ENCODE results near the gene WDR74. TPM values are rescaled to one million over a fixed set of nuclear protein-coding genes. Genes with fewer than 3 reads are reported as not detected.

WDR74 gene
- total and polyA plus RNA-seq, 2 of the 13 experiments (the other 11 are each of a cell fraction or from before 2014, with no cell fraction given): 77.0 to 83.3 TPM

DNA sequence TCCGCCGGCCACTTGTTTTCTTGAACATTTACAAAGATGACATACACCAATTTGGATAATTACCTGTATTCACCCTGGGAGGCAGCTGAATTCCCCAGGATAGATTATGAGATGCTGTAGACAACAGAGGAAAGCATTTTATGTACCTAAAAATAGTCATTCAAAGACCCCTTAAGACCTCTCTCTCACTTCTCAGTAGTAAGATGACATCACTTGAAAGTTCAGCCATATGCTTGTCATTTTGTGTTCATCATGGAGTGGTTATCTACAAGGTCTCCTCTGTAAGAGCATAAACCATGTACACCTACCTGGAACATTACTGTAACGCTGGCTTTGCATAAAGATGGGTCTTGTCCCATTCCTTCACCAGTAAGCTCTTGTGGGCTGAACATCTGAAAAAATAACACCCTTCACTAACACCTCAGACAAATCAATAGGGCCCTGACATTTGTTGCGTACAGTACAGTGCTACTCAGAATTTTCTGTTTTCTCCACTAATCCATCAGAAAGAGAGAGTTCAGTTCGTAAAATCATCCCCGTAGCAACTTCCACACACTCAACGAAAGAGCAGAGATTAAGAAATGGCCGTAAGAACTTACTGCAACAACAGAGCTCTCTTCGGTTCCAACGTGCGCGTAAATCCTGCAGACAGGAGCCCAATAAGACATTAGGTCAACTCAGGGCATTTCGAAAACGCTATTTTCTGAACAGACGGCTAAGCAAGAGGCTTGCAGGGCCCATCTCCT is 15.6 kb upstream of the WDR74 start:
- H3K4me2 ChIP-seq (ENCODE audit: low read depth, low read length): peak overlapping the region; percentile 99
- no peaks in the 10 kb centered on the region for H3K9me3 ChIP-seq (ENCODE audit: low read length)
- peaks cover 75% of the 10 kb centered on the region for H3K4me1 ChIP-seq (ENCODE audit: insufficient read depth, low read length)
- peak overlapping the region; percentile 86 to 96 (median 94) for H3K4me3 ChIP-seq (replicated peaks in 1 of 3; ENCODE audit: insufficient read depth in 1 of 3, low read depth in 2 of 3, low read length in 3 of 3)
- FAIRE-seq (no peak), DNase-seq (ENCODE audit: low spot score) (no peak), ATAC-seq (no peak)
- POLR2A ChIA-PET: interaction anchor here (0.7 to 9.4 kb wide), 27 partner anchors 10 to 263 kb away, joined by 3 to 362 read pairs (median 10); partner anchors contain the start of genes C11orf98, CSKMT, GANAB and HNRNPUL2
- no peak overlapping the region for H2AFZ ChIP-seq (ENCODE audit: low read length)
- WGBS (ENCODE audit: low lambda C conversion rate): 2% methylated on average over 15 of the region's 15 CpGs
- H3K79me2 ChIP-seq (ENCODE audit: insufficient read depth, low read length): peaks cover 59% of the 10 kb centered on the region
- H4K20me1 ChIP-seq (ENCODE audit: insufficient read depth, low read length): peaks cover 37% of the 10 kb centered on the region
- peaks cover 11 to 33% of the 10 kb centered on the region in 2 experiments for H3K36me3 ChIP-seq (replicated peaks in 1 of 2; ENCODE audit: control insufficient read depth in 1 of 2, insufficient read depth in 2 of 2, low read length in 2 of 2)
- H3K9ac ChIP-seq (ENCODE audit: insufficient read depth, low read depth, low read length): peak overlapping the region; percentile 99
- intact Hi-C loops (cut with micrococcal nuclease; ENCODE audit: unreplicated experiment): loop anchor here (1.0 kb wide), 1 partner anchor 29 kb away; no protein-coding TSS in a partner anchor
- H3K27me3 ChIP-seq (ENCODE audit: control insufficient read depth in 1 of 2, insufficient read depth in 2 of 2, low read length in 2 of 2): no peaks in the 10 kb centered on the region; a peak in 1 of 5 replicates
- CTCF ChIA-PET (ENCODE audit: low intra/inter-chr PET ratio, low total read pairs): no interaction called here
- in situ Hi-C loops (cut with HindIII; ENCODE audit: extremely low pct_ligation_motif_present, low pct_unique_long_range_greater_than_20kb): no loop called here
- BruUV-seq (replicated peaks): TSS peak; percentile 69
- H3K27ac ChIP-seq (ENCODE audit: extremely low read length, insufficient read depth, low read length): peak overlapping the region; percentile 90
- TF ChIP-seq POLR2AphosphoS5 (IDR thresholded peaks at IDR 0.05; ENCODE audit: low read depth, low read length) (peak; percentile 16; the same call in 1 of the 2 replicates), PAF1 (CRISPR knock-in tag; IDR thresholded peaks at IDR 0.05) (peak; percentile 11; the same call in 1 of the 2 replicates), ZNF432 (CRISPR knock-in tag; IDR thresholded peaks at IDR 0.05; ENCODE audit: borderline replicate concordance) (no peak), KDM2A (CRISPR knock-in tag; IDR thresholded peaks at IDR 0.05; ENCODE audit: borderline replicate concordance, low read depth) (no peak), MBD4 (IDR thresholded peaks at IDR 0.05; ENCODE audit: borderline replicate concordance, low read length) (peak; percentile 51; the same call in 1 of the 2 replicates), ZFP37 (CRISPR knock-in tag; IDR thresholded peaks at IDR 0.05; ENCODE audit: borderline replicate concordance) (no peak), POLR2G (IDR thresholded peaks at IDR 0.05; ENCODE audit: low read depth, low read length) (no peak), CREB1 (IDR thresholded peaks at IDR 0.05) (0 out of 2 replicates have a peak, but pooled peaks have one; percentile 14), CREB1 (CRISPR knock-in tag; IDR thresholded peaks at IDR 0.05) (no peak), STAT5B (CRISPR knock-in tag; IDR thresholded peaks at IDR 0.05) (no peak), U2AF1 (optimal IDR thresholded peaks at IDR 0.05; ENCODE audit: low read depth, low read length) (no peak), ASH2L (IDR thresholded peaks at IDR 0.05; ENCODE audit: insufficient read length, low read depth, low read length) (peak; percentile 10), GFI1 (CRISPR knock-in tag; IDR thresholded peaks at IDR 0.05; ENCODE audit: borderline replicate concordance) (no peak), ZNF589 (CRISPR knock-in tag; conservative IDR thresholded peaks at IDR 0.05) (no peak), RBM22 (optimal IDR thresholded peaks at IDR 0.05; ENCODE audit: low read length) (peak; percentile 63), POLR2A (IDR thresholded peaks at IDR 0.05; ENCODE audit: insufficient read depth in 1 of 2, low read depth in 2 of 2, low read length in 2 of 2) (peak in 1 of 2 experiments; percentile 27; a peak in 2 of 4 replicates), ATF7 (IDR thresholded peaks at IDR 0.05) (peak; percentile 56), ATF7 (CRISPR knock-in tag; IDR thresholded peaks at IDR 0.05) (no peak)
- TF ChIP-seq, protein P1, sequence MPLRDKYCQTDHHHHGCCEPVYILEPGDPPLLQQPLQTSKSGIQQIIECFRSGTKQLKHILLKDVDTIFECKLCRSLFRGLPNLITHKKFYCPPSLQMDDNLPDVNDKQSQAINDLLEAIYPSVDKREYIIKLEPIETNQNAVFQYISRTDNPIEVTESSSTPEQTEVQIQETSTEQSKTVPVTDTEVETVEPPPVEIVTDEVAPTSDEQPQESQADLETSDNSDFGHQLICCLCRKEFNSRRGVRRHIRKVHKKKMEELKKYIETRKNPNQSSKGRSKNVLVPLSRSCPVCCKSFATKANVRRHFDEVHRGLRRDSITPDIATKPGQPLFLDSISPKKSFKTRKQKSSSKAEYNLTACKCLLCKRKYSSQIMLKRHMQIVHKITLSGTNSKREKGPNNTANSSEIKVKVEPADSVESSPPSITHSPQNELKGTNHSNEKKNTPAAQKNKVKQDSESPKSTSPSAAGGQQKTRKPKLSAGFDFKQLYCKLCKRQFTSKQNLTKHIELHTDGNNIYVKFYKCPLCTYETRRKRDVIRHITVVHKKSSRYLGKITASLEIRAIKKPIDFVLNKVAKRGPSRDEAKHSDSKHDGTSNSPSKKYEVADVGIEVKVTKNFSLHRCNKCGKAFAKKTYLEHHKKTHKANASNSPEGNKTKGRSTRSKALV (CRISPR knock-in tag; IDR thresholded peaks at IDR 0.05): no peak
- TF ChIP-seq, protein P2, sequence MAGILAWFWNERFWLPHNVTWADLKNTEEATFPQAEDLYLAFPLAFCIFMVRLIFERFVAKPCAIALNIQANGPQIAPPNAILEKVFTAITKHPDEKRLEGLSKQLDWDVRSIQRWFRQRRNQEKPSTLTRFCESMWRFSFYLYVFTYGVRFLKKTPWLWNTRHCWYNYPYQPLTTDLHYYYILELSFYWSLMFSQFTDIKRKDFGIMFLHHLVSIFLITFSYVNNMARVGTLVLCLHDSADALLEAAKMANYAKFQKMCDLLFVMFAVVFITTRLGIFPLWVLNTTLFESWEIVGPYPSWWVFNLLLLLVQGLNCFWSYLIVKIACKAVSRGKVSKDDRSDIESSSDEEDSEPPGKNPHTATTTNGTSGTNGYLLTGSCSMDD (CRISPR knock-in tag; IDR thresholded peaks at IDR 0.05): no peak

Measured in HepG2 (cell line).